ENCODE measurements around the gene PCSK5. TPM values are rescaled to one million over a fixed set of nuclear protein-coding genes. Genes with fewer than 3 reads are reported as not detected.
"Not testable (repeated sequence)": the region's sequence is repeated elsewhere in the genome, so short reads cannot be mapped to it uniquely, and the experiment has no call there.

The PCSK5 gene
- total RNA-seq, 1 experiment from 2014 or later: 2.1 TPM

DNA sequence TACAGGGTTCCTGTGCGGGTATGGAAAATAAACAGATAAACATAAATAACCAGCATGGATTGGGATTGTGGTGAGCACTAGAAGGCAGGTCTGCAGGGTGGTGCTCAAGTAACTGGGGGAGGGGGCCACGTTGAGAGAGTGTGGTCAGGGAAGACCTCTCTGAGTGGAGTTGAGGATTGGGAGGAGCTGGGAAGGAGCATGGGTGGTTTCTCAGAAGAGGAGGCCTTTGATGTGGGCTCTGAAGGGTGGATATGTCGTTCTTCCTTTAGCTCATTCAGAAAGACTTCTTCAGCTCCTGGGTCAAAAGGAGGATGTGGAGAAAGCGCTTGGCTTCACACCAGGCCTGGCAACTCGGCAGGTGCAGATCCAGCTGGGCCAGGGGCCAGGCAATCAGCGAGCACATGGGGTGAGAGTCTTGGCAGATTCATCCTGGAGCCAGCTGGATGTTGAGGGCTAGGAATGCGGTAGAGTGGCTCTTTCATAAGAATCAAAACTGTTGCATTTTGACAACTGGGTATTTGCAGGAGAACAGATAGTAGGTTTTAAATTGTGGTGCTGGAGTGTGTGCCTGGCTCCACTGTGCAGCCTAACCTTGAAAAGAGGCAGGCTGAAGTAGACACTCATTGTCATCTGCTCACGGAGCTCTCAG is 71.7 kb downstream of the PCSK5 start:
- DNase-seq (ENCODE audit: low read depth): peak; percentile 35

DNA sequence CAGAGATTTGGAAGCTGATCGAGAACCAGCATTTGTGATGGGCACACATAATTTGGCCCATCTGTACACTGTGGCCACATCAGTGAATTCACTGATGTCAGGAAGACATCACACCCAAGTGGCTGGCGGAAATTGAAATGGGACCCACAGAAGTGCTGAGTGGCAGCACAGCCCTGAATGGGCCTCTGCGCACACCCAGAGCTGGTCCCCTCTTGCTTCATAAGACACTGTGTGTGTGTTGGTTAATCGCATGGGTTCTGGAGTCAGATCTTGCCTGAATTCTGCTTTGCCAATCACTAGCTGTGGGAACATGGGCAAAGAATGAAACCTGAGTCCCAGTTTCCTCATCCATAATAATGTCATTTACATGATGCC is 72.2 kb downstream of the PCSK5 start:
- no peak for DNase-seq (ENCODE audit: low read depth)

DNA sequence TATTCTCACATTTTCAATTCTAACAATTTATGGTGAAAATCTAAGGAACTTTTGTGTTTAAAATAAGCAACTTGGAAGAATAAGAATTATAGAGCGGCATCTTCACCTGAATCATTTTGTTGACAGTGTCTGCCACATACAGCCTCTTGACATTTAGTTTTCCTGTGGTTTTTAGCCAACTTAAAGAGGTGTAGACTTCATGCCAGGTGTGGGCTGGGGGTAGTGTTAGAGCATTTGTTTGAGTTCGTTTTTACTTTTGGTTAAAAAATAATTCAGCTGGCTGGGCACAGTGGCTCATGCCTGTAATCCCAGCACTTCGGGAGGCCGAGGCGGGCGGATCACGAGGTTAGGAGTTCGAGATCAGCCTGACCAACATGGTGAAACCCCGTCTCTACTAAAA is 72.8 kb downstream of the PCSK5 start:
- DNase-seq (ENCODE audit: low read depth): not testable (repeated sequence)

DNA sequence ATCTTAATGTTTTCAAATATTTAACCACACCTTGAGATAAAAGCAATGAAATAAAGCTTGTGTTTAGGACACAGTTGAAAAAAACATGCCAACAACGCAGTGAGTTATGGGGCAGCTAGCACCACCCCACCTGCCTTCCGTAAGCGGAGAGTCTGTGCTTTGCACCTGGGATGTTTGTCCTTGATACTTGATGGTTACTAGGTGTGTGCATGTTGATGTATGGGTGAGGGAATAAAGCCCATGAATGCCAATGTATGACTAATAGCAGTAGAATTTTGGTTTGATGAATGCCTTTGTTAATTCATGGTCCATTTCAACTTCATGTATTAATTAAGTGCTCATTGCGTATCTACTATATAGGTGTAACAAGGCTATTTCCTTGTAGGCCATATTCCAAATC is 74.0 kb downstream of the PCSK5 start:
- peak; percentile 54 for DNase-seq (ENCODE audit: low read depth)

DNA sequence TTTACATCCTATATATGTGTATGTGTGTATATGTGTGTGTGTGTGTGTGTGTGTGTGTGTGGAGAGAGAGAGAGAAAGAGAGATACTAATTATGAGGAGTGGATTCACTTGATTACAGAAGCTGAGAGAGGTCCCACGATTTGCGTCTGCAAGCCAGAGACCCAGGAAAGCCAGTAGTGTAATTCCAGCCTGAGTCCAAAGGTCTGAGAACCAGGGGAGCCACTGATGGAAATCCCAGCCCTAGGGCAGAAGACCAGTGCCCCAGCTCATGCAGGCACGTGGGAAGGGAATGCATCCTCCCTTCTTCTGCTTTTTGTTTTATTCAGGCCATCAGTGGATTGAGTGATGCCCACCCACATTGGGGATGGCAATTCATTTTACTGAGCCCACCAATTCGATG is 74.8 kb downstream of the PCSK5 start:
- no peak for DNase-seq (ENCODE audit: low read depth)

DNA sequence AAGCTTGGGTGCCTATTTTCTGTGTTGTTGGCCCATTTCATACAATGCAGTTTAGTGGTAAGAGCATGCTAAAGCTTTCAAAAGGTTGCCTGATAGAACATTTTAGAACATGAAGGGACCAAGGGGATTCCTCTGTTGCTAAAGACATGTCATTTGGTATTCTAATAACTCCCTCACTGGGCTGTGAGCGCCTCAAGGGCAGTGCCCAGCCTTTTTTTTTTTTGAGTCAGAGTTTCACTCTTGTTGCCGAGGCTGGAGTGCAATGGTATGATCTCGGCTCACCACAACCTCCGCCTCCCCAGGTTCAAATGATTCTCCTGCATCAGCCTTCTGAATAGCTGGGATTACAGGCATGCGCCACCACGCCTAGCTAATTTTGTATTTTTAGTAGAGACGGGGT is 77.1 kb downstream of the PCSK5 start:
- no peak for DNase-seq (ENCODE audit: low read depth)

DNA sequence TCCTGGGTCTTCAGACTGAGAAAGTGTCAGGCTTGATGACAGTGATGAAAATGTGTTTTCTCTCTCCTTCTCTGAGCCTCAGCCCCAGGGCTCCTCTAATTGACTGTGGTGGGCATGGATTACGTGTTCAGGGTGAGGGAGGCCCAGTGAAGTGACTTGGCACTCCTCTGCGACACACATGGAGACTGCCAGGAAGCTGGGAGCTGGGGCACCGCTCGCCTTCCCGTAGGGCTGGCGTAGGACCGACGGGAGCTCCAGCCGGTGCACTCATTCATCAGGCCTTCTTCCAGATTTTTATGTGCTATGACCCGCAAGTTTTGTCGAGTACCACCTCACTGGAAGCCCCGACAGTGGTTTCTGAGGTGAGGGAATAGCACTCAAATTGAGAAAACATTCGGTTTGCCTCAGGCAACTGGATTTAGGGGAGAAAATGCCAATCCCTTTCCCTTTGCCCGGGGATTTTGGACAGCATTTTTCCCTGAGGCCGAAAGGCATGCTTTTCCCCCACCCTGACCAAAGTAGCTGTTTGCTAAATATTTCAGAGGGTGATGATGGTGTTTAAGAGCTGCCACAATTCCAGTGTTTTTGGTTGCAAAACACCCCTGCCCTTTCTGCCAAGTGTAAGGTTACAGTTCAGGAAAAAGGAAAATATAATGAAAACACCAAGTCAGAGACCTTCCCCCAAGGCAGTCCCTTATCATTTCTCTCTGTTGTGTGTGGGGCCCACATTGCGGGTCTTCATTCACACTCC is 83.7 kb downstream of the PCSK5 start:
- DNase-seq (ENCODE audit: low read depth): no peak

DNA sequence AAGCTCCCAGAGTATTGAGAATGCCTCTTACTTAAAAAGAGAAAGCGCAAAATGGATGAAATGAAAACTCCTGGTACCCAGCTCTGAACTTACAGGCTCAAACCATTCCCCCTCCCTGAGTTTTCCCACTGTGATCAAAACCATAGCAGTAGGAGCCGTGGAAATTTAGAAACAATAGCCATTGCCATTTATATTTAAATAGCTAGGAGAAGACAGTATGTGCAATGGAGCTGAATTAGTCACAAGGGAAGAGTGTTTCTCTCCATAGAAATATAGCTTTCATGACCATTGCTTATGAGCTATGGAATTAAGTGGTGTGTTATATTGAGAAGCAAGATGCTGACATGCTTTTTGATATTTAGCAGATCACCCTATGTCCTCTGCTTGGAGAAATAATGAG is 84.6 kb downstream of the PCSK5 start:
- no peak for DNase-seq (ENCODE audit: low read depth)

DNA sequence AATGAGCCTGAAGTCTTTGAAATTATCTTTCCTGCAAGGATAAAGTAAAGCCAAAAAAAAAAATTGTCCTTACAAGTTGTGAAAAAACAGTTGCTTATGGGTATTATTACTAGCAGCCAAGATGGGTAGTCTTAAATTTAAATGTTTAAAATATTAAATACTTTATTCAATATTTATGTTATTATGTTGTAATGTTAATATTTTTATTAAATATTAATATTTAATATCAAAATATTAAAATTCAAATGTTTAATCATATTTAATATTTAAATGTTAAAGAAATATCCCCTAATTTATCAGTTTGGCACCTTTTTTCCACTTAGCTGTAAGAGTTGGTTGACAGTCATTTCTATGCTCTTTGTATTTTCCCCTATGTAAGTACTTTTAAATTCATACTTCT is 86.1 kb downstream of the PCSK5 start:
- no peak for DNase-seq (ENCODE audit: low read depth)

DNA sequence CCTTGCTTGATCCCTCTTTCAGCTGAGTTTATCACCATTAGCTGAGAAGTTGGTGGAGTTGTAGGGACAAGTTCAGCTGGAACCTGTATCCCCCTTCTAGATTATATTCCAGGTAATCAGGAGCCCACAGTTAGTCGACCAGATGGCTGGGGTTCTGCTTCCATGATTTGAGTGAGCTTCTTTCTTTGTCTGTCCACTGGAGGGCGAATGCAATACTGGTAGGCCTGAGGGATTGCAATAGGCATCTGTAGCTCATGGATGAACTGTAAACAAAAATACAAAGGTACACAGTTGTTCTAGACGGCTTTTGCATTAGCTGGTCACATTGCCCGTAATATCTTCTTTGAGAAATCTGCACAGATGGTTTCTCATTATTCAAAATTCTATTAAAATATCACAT is 88.9 kb downstream of the PCSK5 start:
- peak; percentile 11 for DNase-seq (ENCODE audit: low read depth)

DNA sequence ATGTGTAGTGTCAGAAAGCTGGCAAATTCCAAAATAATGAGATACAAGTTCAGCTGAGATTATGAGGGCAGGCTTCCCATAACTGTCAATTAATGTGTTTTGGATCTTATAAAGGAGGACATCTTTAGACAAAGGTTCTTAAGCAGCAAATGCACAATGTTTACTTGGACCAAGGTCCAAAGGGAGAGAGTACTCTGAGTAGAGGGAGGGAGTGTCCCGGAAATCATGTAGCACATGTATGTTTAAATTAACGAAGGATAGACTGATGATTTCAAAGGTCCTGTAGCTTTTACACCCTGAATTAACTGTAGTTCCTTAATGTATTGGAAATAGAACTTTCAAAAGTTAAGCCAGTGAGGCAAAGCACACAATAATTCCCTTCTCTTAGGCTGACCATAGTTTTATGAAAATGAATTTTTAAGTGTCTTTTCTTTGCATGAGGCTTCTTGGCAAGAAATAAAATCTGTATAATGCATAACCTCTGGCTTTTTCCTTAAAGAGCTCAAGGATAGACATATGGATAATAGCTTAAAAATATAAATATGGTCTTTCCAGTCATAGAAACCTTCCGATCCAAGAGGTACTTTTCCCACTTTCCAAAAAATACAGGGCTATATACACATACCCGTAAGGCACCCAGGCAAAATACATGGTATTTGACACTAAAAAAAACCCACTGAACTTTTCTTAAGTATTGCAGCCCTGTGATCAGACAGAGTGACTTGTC is 93.0 kb downstream of the PCSK5 start:
- no peak for DNase-seq (ENCODE audit: low read depth)

DNA sequence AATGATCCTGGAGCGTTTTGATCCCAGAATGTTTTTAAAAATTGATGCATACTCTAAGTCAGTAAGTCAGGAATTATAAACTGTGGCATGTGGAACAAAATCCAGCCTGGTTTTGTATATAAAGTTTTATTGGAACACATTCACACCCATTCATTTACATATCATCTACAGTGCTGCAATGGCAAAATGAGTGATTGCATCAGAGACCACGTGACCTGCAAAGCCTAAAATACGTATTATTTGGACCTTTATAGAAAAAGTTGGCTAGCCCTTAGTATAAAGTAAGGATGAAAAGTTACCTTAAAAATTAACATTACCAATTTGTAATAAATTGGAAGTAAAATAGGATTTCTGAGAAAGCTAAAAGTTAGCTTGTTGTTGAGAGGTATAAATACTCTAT is 95.0 kb downstream of the PCSK5 start:
- no peak for DNase-seq (ENCODE audit: low read depth)

DNA sequence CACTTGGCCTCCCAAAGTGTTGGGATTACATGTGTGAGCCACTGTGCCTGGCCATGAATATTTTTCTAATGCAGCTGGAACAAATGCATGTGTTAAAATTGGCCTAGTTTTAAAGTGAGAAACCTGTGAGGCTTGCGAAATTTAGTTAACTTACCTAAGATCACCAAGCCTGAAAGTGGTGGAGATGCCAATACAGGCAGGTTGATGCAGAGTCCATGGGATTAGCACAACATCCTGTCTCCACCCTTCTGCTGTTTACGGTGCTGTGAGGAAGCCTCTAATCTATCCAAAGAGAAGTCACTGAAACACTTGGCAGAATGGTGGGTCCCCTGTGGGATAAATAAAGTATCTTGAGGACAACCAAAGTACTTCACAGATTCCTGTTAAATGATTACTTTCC is 98.2 kb downstream of the PCSK5 start:
- DNase-seq (ENCODE audit: low read depth): no peak

DNA sequence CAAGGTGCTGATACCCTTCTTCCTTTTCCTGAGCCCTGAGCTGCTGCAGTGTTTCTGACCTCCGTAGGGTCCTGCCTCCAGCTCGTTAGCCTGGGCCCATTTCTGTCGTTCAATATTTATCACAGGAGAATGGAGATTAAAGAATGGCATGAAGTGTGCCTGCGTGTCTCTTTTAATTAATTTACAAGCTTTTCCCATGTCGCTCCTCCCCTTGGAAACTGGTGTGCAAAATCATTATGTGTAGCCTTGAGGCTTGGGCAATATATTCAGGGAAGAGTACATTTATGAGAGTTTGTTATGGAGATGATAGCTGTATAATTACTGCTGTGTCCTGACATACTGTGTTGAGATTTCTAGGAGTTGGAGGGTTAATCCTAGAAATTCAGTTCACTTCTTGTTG is 99.7 kb downstream of the PCSK5 start:
- no peak for DNase-seq (ENCODE audit: low read depth)

DNA sequence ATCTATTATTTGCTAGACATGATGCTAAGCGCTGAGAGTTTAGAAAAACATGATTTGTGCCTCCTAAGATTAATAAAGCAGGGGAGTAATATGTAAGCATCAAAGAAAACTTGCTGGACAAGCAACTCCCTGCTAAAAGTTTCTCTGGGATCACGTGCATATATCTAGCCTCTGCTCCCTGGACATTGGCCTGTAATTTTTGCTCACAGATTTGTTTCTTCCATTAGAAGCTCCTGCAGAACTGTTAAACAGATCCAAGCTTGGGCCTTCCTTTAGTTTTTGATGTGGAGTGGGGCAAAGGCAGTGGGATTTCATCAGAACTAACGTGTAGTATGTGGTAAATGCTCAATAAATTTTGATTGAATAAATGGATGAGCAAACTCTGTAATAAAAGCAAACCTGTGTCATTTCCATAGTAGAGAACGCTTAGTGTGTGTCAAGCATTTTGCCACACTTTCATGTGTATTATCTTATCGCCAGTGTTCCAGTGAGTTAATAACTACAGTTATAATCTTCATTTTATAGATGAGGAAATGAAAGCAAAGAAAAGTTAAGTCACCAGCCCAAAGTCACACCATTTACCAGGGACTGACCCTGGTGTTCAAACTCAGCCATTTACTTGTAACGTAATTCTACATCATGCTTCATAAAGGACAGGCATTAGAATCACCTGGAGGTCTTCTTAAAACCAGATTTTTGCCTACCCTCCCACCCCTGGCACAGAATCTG is 100.3 kb downstream of the PCSK5 start:
- DNase-seq (ENCODE audit: low read depth): no peak

DNA sequence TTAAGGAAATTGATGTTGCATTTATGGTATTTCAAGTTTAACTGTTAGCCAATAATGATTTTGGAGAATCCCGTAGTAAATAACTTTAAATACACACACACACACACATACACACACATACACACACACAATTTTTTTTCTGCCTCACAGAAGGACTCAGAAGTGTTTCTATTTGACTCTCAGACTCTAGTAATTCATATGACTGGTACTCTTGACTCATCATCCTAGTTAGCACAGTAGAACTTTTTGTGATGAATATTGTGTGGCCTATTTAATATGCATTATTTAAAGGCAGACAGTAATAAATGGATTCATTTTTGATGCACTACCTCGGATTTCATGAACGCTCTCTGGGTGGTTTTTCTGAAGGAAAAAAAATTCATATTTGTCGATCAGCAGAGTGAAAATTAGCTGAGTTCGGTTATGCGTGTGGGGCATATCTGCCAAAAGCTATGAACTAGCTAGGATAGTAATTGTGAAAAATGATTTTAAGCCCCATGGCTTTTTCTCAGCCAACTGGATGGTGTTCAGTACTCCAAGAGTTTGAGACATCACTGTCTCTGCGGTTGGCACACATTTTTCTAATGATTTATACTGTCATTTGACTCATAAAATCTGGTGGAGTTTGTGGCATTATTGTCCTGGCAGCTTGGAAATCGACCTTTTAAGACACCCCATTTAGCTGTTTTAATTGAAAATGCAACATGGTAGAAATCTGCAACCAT is 102.2 kb downstream of the PCSK5 start:
- DNase-seq (ENCODE audit: low read depth): peak; percentile 7

DNA sequence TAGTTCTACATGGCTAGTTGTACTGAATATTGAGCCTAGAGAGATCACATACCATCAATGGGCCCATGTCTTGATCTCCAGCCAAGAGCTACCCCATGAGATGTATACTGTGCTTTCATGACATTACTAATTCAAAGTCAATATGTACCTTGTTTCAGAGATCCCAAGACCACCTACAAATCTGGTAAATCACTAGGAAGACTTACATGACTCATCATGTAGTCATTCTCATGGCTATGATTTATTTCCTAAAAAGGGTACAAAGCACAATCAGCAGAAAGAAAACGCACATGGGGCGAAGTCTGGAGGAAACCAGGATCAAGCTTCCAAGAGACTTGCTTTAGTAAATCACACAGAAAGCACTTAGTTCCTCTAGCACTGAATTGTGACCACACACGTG is 103.0 kb downstream of the PCSK5 start:
- peak; percentile 95 for DNase-seq (ENCODE audit: low read depth)

DNA sequence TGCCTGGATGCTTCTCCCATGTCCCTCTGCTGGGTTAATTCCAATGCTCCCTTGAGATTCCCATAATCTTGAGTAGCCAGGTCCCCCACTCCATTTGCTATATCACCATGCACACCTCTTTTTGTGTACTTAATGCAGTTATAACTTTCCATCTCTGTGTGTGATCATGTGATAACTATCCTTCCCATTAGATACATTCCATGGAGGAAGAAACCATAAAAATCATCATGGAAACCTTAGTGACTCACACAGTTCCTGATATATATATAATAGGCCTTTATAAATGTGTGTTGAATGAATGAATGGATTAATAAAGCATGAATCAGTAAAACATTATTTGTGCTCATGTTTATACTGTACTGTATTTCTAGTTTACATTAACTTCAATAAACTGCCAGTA is 104.6 kb downstream of the PCSK5 start:
- peak; percentile 1 for DNase-seq (ENCODE audit: low read depth)

DNA sequence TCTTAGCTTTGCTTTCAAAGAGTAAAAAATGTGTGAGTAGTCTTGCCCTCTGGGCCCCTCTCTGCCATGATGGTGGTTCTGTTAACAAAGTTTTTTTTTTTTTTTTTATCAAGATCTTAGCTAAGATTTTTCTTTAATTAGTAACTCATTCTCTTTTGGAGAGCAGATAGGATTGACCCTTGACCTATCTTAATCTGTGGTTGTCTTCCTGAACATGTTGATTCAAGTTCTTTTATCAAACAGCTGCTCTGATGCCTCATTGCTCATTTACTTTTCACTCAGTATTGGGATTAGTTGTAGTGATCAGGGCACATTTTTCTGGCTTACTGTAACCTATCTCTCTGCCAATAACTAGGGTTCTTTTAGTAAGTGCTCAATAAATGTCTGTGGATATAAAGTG is 106.3 kb downstream of the PCSK5 start:
- no peak for DNase-seq (ENCODE audit: low read depth)

DNA sequence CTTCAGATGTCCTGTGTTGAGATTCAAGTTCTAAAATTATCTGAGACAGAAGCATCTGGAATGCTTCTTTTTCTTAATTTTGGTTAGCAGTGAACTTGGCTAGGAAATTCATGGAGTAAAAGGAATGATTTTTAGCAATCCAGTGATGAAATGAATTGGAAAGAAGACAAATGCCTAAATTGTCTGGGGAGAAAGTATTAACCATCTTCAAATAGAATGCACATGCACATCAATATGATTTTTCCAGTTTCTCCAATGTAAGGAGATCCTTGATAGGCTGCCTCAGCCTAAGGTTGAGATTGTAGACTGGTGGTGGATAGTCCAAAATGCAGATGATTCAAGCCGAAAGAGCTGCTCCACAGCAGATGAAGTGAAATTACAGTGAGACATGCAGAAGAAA is 106.7 kb downstream of the PCSK5 start:
- DNase-seq (ENCODE audit: low read depth): no peak

DNA sequence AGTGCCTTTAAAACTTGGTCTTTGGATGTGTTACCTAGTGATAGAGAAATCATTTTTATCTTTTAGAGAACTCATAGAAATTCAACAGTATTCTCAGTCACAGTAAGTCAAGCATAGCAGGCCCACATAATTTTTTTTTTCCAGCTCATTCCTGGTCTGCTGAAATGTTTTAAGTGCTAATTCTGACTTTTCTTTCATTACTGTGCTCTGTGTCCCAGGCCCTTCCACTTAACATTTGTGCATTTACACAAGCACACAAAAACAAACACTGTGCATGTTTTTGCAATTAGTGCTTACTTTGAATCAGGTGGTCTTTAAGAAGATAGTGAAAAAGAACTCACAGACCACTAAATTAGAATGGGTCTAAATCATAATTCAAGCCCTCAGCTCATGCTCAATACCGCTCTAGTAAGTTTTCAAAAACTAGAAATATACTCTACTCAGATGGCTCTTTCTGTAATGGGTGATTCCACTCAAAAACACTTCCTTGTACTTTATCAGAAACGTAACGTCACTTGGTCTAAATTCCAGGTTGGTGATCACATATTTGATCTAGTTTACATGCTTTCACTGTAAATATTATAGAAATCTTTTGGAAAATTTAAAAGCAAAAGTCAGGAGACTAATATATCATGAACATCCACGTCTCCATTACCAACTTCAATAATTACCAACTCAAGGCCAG is 107.8 kb downstream of the PCSK5 start:
- no peak for DNase-seq (ENCODE audit: low read depth)
